GM21723 (cell line): ENCODE measurements around the gene SPAAR.
"Not testable (repeated sequence)": the region's sequence is repeated elsewhere in the genome, so short reads cannot be mapped to it uniquely, and the experiment has no call there.

Source experiments
- ATAC-seq: cut with Tn5 transposase; IDR thresholded peaks from one replicate; pipeline ENCODE4 v1.9.1; 2021; ENCODE audit warnings: mild to moderate bottlenecking, moderate library complexity; ENCODE audit not compliant: unreplicated experiment

Gene SPAAR, protein sequence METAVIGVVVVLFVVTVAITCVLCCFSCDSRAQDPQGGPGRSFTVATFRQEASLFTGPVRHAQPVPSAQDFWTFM

DNA sequence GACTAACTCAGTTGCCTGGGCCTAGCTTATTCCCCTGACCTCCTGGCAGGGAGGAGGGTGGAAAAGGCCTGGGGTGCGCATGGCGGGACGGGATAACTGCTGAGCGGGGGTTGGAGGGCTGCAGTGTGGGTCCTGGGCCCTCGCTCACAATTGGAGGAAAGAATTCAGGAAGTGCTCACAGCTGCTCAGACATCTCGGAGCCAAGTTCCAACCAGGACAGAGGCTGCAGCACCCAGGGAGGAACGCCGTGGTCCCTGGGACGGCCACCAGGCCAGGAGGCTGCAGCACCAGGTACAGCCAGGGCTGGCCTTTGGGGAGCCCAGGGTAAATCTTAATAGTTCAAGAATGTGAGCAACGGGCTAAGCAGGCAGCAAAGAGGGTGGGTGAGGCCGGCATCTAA lies at the start of gene SPAAR:
TSS of gene SPAAR (plus strand) at position 217 of the 400 bp plus-strand sequence. CDS start 974 bp downstream, outside the sequence.
- no peak for ATAC-seq

- ATAC-seq = no peak
These were observed 49.3 kb upstream of the SPAAR start for GRCh38 chr9:35859990-35860339.

DNA sequence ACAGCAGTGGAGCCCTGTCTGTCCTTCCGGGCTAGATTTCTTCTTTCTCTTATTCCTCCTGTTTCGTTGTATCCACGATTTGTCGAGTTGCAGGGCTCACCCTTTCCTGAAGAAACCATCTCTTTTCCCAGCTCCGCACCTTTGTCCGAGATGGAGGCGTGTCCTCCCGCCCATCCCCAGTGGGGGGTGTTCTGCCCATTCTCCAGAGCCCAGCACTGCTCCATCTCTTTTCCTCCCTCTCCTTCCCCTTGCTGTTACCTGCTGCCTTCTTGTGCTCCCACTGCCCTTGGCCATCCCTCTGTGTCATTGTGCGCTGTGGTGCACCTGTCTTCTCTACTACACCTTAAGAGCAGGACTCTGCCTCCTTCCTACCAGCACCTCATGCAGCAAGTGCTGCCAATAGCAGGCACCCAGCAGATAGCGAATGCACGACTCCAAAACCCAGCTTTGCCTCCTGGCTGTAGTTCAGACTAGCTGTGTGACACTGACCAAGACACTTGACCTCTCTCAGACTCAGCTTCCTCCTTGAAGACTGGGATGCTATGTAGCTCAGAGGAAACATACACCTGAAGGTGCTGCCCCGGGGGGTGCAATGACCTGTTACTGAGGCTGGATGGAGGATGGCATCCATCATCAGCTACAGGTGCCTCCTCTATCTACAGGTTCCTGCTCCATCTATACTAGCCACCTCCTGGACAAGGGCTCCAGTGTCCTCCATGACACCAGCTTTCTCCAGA lies 48.0 kb upstream of the SPAAR start:
- no peak for ATAC-seq

DNA sequence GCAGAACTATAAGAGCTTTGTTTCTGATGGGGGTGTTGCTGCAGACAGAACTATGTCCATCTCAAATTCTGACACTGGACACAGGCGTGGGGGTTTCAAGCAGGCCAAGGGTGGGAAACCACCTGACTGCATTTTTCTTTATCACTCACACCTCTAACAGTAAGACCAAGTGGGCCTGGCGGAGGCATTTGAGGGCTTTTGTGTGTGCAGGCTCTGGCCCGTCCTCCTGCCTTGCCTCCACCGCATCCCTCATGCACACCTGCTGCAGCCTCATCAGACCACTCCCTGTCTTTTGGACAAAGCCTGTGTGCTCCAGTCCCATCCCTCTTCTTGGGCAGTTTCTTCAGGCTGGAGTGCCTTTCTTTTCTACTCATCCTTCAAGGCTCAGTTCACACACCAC lies 47.0 kb upstream of the SPAAR start:
- no peak for ATAC-seq

GRCh38 chr9:35863583-35863982 lies 45.7 kb upstream of the SPAAR start:
- ATAC-seq = no peak

- ATAC-seq = no peak
These were observed 44.5 kb upstream of the SPAAR start for GRCh38 chr9:35864695-35865255.

DNA sequence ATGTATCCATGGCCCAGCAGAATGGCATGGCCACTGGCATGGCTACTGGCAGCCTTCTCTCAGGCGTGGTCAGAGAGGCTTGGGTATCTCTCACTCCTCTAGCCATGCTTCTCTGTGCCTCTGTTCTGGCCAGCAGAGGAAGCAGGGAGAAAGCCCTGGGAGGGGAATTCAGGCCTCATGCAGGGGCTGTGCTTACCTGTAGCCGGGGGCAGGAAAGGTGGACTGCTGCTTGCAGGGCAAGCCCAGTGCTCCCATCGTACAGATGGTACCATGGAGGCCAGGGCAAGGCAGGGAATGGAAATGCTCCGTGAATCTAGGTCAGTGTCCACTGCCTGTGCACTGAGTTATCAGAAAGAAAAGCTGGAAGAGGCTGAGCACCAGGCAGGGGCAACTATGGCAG lies 41.8 kb upstream of the SPAAR start:
- ATAC-seq = no peak

DNA sequence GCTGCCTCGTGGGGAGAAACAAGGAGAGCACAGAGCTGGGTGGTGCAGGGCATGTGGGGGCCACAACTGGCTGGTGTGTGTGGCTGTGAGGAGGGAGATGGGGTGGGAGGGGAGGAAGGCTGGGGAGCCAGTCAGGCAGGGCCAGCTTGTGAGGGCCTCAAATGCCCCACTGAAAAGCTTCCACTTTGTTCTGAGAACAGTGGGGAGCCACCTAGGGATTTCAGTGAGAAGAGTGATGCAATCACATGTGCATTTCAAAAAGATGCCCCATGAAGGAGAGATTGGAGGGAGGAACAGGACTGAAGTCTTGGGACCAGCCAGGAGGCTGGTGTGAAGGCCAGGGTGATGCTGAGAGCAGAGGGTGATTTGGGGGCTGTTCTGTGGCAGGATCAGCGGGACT lies 40.4 kb upstream of the SPAAR start:
- ATAC-seq = no peak

- no peak for ATAC-seq
These were observed 39.6 kb upstream of the SPAAR start for GRCh38 chr9:35869621-35870216.

DNA sequence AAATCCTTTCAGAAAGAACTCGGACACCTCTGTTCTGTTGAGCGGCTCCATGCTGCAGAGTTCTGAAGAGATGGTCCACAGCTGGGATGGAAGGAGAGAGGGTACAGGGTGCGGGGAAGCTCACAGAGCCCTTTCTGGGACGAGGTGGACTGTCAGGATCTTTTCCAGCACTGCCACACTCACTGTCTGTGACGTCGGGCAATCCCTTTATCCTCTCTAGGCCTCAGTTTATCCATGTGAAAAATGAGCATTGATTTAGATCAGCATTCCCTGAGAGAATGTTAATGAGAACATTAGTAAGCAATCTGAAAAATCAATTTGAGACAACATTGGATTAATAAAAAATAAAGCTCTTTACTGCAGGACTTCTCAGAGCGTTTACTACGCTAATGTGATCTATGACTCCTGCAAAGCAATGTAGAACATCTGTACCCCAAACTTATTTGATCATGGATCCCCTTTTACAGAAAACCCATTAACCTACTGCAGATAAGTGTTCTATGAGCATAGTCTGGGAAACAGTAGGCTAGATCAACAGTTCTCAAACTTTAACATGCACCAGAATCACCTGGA lies 38.9 kb upstream of the SPAAR start, which contains the start of gene OR13J1:
TSS of gene OR13J1 (minus strand) at position 51 of the 573 bp plus-strand sequence. CDS start at position 51, 0 bp downstream.
- no peak for ATAC-seq

DNA sequence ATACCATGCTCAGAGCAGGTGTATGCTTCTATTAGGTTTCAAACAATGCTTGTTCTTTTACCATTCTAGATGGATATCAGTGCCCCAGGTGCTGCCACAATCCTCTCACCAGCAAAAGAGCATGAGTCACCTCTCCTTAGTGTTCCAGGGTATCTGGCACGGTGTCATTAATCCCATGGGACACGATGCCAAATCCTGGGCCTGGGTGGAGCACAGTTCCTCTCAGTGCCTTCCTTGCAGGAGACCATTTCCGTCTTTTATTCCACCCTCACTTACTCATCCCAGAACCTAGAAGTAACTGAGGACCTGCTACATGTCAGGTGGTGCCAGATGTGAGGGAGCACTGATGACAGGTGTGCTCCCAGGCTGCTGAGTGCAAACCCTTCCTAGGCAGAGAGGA lies 37.7 kb upstream of the SPAAR start:
- ATAC-seq = no peak

GRCh38 chr9:35872505-35872904 lies 36.8 kb upstream of the SPAAR start:
- ATAC-seq = no peak

DNA sequence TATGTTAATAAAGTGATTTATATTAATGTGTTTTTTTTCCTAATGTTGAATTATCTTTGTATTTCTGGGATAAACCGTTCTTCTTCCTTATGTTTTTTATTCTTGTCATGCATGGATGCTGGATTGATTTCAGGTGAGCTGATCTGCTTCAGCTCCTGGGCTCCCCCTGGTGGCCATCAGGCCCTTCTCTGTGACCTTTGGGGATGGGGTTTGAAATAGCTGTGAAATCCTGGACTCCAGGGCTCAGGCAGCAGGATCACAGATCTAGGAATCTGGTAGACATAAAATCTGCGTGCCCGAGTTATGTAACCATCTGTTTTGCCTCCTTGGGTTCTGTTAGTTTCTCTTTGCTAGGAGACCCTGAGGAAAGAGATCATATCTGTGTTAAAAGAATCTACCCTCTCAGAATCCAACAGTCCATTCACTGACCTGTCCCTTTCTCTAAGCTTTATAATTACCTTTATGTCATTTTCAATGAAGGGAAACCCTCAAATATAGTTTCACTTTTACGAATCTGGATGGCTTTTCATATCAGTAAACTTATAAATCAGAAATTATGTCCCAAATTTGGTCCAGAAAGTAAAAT lies 26.9 kb upstream of the SPAAR start:
- no peak for ATAC-seq

GRCh38 chr9:35882996-35883395 lies 26.3 kb upstream of the SPAAR start:
- no peak for ATAC-seq

GRCh38 chr9:35884908-35885307 lies 24.4 kb upstream of the SPAAR start:
- ATAC-seq = not testable (repeated sequence)

DNA sequence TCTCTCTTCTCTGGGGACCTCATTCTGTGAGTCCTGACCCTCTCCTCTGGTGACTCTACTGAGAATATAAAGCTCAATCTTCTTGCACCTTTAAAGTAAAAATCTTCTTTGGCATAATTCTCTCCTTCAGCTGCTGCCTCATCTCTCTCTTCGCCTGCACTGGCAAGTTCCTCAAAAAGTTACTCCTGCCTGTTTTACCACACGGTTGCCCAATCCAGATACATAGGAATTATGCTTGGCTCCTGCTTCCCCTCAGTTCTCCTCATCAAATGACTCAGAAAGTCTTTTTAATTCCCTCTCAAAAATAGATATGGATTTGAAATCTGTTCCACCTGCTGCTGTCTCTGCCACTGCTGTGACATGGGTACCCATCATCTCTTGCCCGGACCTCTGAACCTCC lies 17.6 kb upstream of the SPAAR start:
- ATAC-seq = no peak

DNA sequence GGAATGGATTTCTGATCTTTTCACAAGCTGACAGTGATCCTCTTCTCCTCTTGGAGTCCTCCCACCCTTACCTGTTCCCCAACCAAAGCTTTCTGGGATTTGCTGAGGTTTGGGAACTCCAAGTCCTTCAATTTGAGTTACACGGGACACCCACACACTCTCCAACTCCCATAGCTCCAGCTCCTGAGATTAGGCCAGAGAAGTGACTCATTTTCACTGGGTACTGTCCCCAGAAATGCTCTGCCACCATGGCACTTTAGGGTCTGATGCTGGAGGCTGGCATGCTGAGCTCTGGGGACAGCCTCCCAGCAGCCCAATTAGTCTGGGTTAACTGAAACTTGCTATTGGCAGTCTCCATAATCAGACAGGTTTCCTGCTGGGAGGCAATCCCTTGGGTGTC lies 17.2 kb upstream of the SPAAR start:
- ATAC-seq = no peak

- no peak for ATAC-seq
These were observed 12.7 kb upstream of the SPAAR start for GRCh38 chr9:35896570-35896969.

- ATAC-seq = not testable (repeated sequence)
These were observed 11.8 kb upstream of the SPAAR start for GRCh38 chr9:35897376-35898099.

- ATAC-seq = no peak
These were observed 11.0 kb upstream of the SPAAR start for GRCh38 chr9:35898337-35898736.

GRCh38 chr9:35899021-35899420 lies 10.3 kb upstream of the SPAAR start:
- no peak for ATAC-seq
